DMS53 treated with DMSO at 0.1 percent for 48 hours (cell line): ENCODE data around the gene MEGF11.

Source experiments
- DNase-seq: peaks from one replicate; lab custom pipeline; 2025; ENCODE audit not compliant: unreplicated experiment; lab: John Stamatoyannopoulos, UW

The MEGF11 gene

GRCh38 chr15:66069751-66070150 lies 183.8 kb downstream of the MEGF11 start:
- DNase-seq = no peak

DNA sequence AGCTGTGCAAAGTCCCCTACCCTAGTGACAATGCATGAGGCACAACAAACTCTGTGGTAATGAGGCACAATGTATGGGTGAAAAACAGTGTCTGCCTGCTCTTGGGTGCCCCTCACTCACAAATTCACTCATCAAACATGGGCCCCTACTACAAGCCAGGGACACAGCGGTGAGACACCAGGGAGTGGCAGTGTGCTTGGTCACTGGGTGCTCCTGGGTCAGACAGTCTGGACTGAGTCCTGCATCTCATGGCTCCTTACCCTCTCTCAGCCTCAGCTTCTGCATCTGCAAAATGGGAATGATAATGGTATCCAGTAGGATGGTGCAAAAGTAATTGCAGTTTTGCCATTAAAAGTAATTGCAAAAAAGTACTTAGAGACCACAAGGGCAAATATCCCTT lies 184.7 kb downstream of the MEGF11 start:
- DNase-seq = no peak

- no peak for DNase-seq
Observed at GRCh38 chr15:66067687-66068086, 185.9 kb downstream of the MEGF11 start.

GRCh38 chr15:66066481-66066880 lies 187.1 kb downstream of the MEGF11 start:
- DNase-seq = no peak

GRCh38 chr15:66066005-66066404 lies 187.5 kb downstream of the MEGF11 start:
- no peak for DNase-seq

DNA sequence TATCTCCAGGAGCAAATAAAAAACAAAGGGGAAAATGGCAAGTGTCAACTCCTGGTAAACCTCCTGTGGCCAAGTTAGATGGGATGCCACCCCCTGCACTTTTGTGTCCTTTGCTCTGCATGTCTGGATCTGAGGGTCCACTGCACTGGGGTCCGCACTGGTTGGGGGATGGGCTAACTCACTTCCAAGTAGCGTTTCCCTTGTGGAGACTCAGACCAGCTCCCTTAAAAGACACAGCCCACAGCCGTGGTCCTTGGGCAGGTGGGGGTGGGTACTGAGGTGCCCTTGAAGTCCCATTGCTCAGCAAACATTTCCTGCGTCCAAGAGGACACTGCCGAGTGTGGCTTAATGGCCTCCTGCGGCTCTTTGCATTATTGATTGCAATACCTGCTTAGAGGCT lies 188.2 kb downstream of the MEGF11 start:
- DNase-seq = no peak

DNA sequence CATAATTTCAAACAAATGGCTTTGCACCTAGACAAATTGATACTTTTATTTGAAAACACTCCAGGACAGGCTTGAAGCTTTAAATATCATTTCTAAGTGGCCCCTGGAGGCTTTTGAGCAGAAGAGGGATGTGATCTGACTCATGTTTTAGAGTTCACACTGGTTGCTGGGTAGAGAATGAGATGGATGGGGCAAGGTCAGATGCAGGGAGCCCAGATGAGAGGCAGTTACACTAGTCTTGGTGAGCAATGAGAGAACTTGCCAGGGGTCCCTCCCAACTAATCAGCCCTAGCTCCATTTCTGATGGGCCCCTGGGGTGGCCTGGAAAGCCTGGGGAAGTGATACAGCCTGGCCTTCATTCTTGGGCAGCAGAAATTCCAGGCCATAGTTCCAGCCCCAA lies 190.4 kb downstream of the MEGF11 start:
- no peak for DNase-seq

DNA sequence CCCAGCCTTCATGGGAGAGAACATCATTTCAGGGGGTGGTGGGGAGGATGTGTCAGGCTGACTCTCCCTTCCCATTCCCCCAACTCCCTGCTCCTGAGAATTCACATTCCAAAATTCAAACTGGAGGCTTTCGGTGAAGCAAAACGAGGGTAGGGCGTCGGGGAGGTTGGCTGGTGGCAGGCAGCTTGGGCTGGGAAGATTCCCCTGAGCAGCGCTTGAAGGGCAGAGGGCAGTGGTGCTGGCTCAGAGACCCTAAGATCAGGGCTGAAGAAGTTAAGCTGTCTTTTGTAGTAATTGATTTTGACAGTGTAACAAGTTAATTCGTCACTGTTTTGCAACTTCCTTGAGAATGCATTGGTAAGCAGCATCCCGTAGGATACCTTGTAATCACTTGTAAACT lies 196.5 kb downstream of the MEGF11 start:
- DNase-seq = no peak

GRCh38 chr15:66053991-66054390 lies 199.6 kb downstream of the MEGF11 start:
- DNase-seq = no peak

DNA sequence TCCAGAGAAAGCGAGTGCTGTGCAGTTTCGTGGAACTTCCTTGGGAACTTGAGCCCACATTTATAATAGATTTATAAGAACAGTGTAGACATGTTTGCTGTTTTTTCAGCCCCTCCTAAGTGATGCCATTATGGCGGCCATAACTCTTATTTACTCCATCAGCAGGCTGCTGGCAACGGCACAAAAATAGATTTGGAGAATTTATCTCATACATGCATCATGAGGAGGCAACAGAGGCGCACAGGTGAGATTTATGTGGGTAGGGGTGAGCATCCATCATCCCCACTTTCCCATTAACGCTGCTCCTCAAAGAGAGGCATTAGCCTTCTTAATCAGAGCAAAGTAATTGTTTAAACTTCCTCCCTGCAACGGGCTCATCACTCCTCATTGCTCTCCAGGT lies 201.7 kb downstream of the MEGF11 start:
- no peak for DNase-seq

DNA sequence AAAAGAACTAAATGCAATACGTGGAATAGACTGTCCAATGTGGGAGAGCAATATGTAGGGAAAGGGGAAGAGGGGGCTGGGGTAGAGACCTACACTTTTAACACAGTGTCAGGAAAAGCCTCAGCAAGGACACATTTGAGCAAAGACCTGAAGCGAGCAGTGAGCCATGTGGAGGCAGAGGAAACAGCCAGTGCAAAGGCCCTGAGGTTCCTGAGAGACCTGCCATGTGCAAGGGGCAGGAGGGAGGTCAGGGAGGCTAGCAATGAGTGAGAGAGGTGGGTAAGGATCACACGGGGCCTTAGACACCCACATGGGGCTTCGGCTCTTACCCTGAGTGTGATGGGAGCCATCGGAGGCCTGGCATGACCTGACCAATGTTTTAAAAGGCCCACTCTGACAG lies 203.3 kb downstream of the MEGF11 start:
- no peak for DNase-seq

GRCh38 chr15:66049353-66049752 lies 204.2 kb downstream of the MEGF11 start:
- DNase-seq = no peak

GRCh38 chr15:66047321-66048024 lies 206.1 kb downstream of the MEGF11 start:
- DNase-seq = no peak

DNA sequence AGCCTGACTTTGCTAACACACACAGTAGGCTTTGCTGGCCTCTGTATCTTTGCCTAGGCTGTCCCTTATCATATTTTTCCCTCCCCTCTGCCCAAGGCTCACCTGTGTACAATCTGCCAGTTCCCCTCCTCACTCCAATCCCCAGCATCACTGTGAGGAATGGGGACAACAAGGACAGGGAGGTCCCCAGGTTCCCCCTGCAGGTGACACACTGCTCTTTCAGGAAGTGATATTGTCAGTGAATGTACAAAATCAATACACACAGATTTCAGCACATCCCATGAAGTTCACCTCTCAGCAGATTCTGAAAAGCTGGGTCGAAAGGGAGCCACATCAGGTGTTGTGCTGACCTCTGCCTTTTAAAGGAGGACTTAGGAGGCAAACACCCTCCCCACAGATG lies 206.8 kb downstream of the MEGF11 start:
- no peak for DNase-seq

DNA sequence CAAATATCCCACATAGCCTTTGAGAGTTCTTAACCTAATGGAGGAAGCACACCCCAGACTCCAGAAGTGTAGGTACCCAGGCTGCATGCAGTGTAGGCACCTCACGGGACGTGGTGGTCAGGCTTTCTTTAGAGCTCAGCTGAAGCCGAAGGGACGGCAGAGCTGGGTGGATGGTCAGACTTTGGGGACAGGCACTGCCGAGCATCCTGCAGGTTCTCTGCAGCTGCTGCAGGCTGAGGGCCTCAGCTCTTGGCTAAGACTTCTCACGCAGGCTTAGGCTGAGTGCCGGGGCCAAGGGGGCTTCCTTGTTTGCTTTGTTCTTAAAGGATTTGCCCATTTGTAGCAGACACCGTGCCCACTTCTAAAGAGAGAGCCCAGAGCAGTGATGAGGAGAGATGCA lies 207.2 kb downstream of the MEGF11 start:
- no peak for DNase-seq

DNA sequence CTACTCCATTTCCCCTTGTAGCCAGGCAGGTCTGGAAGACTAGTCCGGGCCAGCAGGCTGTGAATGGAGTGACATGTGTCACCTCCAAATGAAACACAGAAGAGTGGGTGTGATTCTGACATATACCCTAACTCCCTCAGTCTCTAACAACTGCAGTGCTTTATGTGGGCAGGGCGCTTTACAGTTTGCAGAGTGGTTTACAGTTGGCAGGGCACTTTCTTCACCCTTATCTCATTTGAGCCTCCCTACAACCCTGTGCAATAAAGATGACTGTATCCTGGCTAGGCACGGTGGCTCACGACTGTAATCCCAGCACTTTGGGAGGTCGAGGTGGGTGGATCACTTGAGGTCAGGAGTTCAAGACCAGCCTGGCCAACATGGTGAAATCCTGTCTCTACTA lies 208.0 kb downstream of the MEGF11 start:
- DNase-seq = no peak

DNA sequence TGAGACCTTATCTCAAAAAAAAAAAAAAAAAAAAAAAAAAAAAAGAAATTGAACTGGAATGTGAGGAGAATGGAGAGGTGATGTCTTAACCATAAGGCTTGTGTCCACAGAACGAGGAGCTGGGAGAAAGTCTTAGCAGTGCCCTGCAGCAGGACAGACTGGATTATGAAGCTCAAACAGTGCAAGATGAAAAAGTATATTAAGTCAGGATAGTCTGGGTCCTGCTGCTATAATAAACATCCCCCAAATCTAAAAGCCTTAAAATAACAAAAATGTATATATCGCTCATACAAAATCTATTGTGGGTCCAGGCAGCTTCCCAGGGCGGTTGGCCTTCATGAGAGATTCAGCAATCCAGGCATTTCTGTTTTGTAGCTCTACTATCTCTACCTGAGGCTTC lies 208.7 kb downstream of the MEGF11 start:
- DNase-seq = no peak

GRCh38 chr15:66043264-66043663 lies 210.3 kb downstream of the MEGF11 start:
- peak; percentile 79 for DNase-seq

GRCh38 chr15:66042624-66043023 lies 210.9 kb downstream of the MEGF11 start:
- DNase-seq = peak; percentile 12

- DNase-seq = no peak
Observed at GRCh38 chr15:66041276-66041675, 212.3 kb downstream of the MEGF11 start.

DNA sequence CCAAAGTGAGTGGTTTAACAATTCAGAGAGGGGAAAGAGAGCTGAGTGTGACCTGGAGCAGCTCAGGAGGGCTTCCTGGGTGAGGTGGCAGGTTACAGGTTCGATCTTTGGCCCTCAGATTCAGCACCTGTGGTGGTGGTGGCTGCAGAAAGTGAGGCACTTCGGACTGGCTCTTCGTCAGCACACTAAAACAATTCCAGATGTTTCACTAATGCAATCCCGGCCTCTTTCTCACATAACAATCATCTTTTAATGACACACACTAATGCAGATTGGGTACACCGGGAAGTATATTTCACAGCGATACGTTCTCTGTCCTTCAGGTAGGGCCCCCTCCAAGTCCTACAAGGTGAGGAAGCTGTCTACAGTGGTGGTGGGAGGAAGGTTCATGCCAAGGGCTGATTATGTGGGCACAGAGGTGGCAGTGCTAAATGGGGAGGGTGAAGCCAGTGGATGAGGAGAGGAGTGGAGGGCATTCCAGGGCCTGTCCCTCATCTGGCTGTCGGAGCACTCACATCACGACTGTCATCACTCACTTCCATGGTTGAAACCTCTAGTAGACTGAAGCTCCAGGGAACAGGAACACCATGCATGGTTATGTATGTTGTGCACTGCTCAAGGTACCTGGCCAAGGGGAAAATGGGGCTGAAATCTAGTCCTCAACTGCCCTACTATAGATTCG lies 213.2 kb downstream of the MEGF11 start:
- DNase-seq = no peak

DNA sequence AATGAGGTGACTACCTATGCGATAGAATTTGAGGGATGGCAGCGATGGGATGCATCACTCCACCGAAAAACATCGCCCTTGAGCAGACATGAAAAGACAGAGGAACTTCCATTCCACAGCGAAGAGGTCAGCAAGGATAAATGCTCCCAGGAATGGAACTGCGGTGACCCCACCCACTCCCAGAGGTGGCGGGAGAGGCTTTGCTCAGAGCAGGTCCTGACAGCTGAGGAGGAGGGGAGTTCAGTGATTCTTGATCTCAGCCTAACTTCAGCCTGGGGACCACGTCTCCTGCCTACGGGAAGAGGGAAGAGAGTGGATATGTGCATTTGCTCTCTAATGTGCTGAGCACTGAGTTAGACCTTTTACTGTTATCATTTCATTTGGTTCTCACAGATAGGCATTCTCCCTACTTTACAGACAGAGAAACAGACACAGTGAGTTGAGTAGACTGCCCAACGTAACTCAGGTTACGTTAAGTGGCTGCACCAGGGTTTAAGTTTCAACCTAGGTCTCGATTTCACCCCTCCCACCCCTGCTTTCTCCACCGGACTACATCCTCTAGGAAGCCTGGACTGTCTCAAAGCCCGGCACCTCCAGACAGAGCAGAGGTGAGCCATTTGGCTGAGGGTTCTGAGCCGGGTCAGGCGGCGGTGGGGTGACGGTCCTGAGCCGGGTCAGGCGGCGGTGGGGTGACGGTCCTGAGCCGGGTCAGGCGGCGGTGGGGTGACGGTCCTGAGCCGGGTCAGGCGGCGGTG lies 214.3 kb downstream of the MEGF11 start:
- no peak for DNase-seq
